ENCODE results near the gene STBD1.
A peak's percentile ranks its signal among the peaks of the same experiment; 100 is the strongest.
"Not testable (repeated sequence)": the region's sequence is repeated elsewhere in the genome, so short reads cannot be mapped to it uniquely, and the experiment has no call there.

The STBD1 gene

GRCh38 chr4:76305971-76306881 is at the start of gene STBD1:
Gene STBD1, plus strand, starts transcription at chr4:76306733. Its CDS starts 37 bp downstream, at chr4:76306770.
- peak; percentile 81 for DNase-seq

DNA sequence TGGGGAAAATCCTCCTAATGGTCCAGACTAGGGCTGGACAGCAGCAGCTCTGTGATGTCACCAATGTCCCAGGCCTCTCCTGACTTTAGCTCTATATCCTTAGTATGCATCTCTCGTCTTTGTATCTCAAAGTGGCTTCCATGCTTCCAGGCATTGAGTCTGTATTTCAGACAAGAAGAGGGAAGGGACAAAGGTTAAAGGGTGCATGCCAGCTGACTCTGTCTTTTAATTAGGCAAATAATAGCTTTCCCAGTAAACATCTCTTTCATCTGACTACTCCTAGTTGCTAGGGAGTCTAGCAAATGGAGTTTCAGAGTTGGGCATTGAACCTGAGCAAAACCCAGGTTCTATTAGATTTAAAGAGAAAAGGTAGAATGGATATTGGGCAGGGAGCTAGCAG is 49.6 kb upstream of the STBD1 start:
- no peak for DNase-seq

- no peak for DNase-seq
These were observed 48.7 kb upstream of the STBD1 start for GRCh38 chr4:76257824-76258223.

DNA sequence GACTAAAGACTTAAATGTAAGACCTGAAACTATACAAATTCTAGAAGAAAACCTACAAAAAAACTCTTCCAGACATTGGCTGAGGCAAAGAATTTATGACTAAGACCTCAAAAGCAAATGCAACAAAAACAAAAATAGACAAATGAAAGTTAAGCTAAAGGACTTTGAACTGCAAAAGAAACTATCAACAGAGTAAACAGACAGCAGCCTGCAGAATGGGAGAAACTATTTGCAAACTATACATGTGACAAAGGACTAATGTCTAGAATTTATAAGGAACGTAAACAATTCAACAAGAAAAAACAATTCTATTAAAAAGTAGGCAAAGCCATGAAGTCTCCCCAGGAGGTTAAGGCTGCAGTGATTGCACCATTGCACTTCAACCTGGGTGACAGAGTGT is 46.0 kb upstream of the STBD1 start:
- no peak for DNase-seq

DNA sequence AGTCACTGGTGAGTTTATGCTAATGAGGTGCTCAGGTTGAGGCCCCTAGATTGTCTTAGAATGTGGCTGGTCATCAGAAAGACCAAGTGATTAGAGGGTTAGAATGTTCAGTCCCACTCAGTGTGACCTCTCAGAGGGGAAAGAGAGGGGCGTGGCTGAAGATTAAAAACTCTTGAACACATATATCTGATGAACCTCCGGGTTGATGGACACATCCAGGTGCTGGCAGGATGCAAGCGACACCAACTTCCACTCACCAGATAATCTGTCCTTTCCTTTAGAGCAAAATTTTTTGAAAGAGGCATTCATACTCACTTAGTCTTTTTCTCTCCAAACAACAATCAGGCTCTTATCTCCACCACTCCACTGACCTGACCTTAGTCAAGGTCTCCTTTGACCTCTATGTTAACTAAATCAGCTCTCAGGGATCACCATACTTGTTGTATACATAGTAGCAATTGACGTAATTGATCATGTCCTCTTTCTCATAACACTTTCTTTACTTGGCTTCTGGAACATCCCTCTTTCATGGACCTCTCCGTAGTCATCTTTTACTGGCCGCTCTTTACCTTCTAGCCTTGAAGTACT is 40.8 kb upstream of the STBD1 start:
- no peak for DNase-seq

DNA sequence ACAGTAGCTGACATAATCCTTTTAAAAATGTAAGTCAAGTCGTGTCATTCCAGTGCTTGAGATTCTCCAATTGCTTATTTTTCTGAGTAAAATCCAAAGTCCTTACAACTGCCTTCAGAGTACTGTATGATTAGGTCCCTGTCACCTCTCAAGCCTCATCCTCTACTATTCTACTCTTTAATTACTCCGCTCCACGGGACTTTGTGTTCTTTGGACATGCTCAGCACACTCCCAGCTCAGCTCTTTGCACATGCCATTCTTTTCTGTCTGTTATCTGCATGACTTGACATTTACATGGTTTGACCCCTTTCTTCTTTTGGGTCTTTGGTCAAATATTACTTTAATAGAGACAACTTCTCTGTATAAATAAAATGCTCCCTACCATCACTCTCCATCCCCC is 39.9 kb upstream of the STBD1 start:
- no peak for DNase-seq

- DNase-seq, result no peak
These were observed 38.7 kb upstream of the STBD1 start for GRCh38 chr4:76267811-76268210.

DNA sequence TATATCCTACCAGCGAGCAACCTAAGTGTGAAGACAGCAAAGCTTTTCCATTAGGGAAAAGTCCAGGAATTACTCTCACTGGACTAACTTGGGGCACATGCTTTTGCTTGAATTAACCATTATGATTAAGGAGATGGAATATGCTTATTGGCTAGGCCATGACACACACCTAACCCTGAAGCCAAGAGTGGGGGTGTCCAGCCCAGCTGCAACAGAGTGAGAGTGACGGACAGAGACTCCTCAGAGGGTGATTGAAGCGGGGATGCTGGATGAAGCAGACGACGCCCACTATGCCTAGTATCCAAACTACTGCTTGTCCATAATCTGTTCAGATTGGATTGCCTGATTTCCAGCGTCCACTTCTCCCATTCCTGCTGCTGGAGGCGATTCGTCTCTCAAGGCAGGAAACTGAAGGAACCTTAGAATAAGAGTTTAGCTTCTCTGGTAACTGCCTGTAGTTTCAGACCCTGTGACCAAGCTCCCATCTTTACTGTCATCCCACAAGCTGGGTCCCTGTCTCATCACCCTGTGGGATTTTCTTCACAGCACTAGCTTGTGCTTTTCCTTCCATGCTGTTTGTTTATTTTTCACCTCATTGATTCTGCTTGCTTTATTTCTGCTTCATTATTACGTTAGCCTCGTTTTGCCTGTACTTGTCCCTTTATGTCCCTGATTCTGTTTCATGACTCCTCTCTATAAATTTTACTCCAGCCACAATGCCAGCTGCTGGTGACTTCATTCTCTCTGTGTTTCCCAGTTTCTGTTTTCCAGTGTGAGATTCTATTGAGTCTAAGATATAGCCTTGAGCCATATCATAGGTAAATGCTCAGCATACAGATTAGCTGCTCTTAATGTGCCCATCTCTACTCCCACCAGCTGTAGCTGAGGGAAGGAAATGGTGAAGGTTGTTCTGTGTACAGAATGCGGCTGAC is 36.0 kb upstream of the STBD1 start:
- DNase-seq, result no peak

GRCh38 chr4:76271248-76271647 is 35.3 kb upstream of the STBD1 start:
- DNase-seq, result no peak

GRCh38 chr4:76272073-76272472 is 34.5 kb upstream of the STBD1 start:
- no peak for DNase-seq

- no peak for DNase-seq
These were observed 34.0 kb upstream of the STBD1 start for GRCh38 chr4:76272582-76272981.

GRCh38 chr4:76272999-76273398 is 33.5 kb upstream of the STBD1 start:
- DNase-seq, result no peak

DNA sequence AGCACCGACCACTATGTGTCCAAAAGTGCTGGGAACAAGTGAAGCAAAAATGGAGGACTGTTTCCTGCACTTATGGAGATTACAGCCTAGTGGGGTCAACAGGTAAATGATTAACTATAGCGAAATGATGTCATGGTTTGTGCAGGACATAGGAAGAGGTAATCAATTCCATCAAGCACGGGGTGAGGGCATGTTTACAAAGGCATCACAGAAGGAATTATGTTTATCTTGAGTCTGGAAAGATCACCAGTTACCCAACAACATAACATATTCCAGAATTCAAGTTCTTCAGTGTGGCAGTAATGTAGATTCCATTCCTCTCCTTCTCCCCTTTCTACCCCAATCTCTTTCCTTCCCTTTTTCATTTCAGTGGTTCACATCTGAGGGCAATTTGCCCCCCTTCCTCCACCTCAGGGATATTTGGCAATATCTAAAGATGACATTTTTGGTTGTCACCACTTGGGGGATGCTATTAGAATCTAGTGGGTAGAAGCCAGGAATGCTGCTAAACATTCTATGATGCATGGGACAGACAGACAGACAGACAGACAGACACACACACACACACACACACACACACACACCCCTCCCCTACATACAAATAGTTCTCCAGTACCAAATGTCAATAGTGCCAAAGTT is 30.9 kb upstream of the STBD1 start:
- no peak for DNase-seq

GRCh38 chr4:76276813-76277212 is 29.7 kb upstream of the STBD1 start:
- no peak for DNase-seq

DNA sequence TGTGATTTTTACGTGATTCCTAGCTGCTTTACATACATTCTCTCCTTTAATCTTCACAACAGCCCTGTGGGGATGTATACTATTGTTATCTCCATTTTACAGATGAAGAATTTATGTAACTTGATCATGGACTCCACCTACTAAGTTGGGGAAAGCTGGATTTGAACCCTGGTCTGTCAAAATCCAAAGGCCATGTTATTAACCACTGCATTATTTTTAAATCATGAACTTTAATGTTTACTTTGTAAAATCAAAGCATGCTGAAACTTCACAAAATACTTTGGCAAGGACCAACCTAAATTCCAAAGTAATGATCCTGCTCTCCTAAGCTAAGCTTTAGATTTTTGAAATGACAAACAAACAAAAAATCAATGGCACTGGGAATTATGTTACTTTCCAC is 28.9 kb upstream of the STBD1 start:
- no peak for DNase-seq

- no peak for DNase-seq
These were observed 27.9 kb upstream of the STBD1 start for GRCh38 chr4:76278583-76278982.

- DNase-seq, result no peak
These were observed 27.1 kb upstream of the STBD1 start for GRCh38 chr4:76279462-76279861.

DNA sequence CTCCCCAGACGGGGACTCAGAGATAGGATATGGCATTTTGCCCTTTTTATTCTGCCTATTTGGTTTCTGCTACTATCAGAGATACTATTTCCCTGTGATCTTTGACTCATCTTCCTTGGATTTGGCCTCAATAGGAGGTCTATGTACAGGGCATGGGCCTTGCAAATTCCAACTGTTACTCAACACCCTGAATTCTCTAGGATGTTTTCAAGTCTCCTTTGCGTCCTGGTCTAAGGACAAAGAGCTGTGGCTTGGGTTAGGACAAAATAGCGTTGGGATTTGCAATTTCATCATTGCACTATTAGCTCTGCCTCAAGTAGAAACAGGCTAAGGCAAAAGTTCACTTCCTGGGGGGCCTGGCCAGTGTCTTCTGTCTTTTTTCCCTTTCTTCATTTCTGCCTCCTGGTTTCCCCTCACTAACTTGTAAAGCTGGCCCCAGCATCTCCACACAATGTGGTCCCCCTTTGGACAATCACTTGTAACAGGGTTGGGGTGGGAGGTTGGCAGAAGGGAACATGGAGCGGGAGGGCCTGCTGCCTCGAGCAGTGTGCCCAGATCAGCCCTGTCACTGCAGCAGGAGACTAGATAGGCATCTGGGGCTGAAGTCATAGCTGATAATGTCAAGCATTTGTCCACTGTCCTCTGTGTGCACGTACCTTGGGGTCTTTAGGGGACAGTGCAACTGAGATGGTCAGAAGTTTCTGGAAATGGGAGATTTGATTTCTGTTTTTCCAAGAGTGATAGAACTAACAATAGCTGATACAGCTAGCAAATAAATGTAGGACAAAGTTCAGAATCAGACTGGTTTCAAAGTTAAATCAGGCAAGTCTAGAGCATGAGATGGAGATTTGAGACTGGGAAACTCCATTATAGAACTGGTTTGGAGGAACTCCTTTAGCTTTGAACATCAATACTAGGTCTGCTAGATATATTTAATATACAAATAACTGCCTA is 25.8 kb upstream of the STBD1 start:
- DNase-seq, result no peak

GRCh38 chr4:76281594-76281993 is 24.9 kb upstream of the STBD1 start:
- not testable (repeated sequence) for DNase-seq

DNA sequence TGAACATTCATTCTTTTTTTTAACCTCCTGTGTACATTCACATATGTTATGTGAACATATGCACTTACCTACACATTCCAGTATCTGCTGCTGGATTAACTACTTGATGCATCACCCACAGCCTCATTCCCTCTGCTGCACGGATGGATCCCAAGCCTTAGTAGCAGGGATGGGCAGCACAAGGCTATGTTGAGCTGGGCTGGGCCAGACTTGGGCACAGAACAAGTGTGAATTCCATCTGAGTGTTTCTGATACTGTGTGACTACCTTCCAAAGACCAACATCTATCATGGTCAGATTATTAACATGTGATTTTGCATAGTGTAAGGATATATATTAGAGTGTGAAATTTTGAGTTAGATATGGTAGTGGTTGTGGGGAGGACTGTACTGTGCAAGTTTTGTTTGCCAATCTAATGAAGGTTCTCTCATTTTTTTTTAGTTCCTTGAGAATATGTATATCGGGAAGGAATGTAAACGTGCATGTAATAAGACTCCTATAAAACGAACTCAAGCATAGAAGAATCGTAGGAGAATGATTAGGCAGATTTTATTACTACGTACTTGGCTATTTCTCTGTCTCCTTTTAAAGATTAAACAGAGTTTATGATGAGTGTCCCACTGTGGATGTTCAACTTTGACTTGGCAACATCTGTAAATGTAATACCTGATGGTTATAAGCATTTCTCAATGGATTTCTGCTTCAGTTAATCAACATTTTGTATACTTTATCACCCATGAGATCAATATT is 23.4 kb upstream of the STBD1 start:
- no peak for DNase-seq

- DNase-seq, result no peak
These were observed 22.6 kb upstream of the STBD1 start for GRCh38 chr4:76283900-76284299.

Measured in femur (tissue), 1 donor.